Placental epithelial cell (primary cell): ENCODE data around the gene BMX. TPM values are rescaled to one million over a fixed set of nuclear protein-coding genes. Genes with fewer than 3 reads are reported as not detected.

Source experiments
- total RNA-seq: library from RNA; depleted of rRNA; stranded (reverse); fragments of >200 nt; gene quantifications from 2 replicates; pipeline ENCODE4 v1.2.3, GENCODE V29; 2012

The BMX gene
- not detected in 2 replicates for total RNA-seq

GRCh38 chrX:15500497-15500966 lies at the start of gene BMX:
Gene BMX (plus strand): TSS chrX:15500807. CDS start chrX:15508354, 7,547 bp downstream.

DNA sequence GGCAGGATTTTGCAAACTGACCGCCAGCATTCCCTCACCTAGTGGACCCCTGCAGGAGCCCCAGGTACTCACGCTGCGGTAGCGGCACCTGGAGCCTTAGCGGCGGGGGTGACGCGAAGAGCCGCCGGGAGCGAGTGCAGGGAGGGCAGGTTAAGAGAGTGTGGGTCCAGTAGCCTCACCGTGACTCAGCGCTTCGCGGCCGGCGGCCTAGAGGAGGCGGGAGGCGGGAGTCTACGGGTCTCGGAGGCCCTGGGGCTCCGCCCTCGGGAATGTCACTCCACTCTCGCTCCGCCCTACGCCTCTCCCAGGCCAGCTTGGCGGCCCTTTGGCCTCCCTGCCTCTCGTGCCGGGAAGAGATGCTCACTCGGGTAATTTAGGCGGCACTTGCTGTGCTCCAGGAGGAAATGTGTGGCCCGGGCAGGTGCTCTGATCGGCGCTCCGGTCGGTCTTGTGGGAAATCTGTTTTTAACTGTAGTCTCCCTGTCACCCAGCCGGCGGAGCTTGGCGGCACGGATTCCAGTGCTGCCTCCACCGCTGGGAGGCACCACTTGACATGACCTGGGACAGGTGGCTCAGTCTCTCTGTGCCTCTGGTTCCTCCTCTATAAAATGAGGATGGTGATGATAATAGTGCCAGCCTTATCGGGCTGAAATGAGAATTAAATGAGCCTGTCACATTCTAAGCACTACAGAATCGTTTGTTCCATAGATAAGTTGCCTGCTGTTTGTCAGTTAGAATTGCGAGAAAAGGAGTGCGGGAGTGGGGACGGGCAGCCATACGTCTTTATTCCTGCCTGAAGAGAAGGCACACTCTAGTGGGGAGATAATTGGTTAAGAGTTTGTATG lies 7.3 kb upstream of the BMX start, which contains the start of gene PIR:
TSS of gene PIR (minus strand) at position 216 of the 845 bp plus-strand sequence. CDS start 2,076 bp downstream, outside the sequence.

GRCh38 chrX:15600745-15601144 lies 100.1 kb downstream of the BMX start, which contains the start of gene ACE2:
Gene ACE2 (minus strand): TSS chrX:15600960. CDS start chrX:15600911, 49 bp downstream.

Other genes starting within 250 kb of the BMX start
- 0.65 and 2.0 TPM in 2 replicates for gene ASB9, start 230.7 kb upstream of the BMX start, total RNA-seq
- gene ASB11, start 185.2 kb upstream of the BMX start, total RNA-seq, result not detected in 2 replicates
- gene PIGA, start 165.3 kb upstream of the BMX start, total RNA-seq, result 19.2 and 21.9 TPM in 2 replicates
- under 0.01 TPM in 1 of 2 replicates, not detected in the other for gene VEGFD, start 116.4 kb upstream of the BMX start, total RNA-seq
- gene PIR, start 7.5 kb upstream of the BMX start, total RNA-seq, result 2.0 and 2.5 TPM in 2 replicates
- gene ACE2, start 100.2 kb downstream of the BMX start, total RNA-seq, result 0.11 and 0.39 TPM in 2 replicates
- 0.43 and 0.79 TPM in 2 replicates for gene CLTRN, start 164.0 kb downstream of the BMX start, total RNA-seq
- gene CA5B, start 237.5 kb downstream of the BMX start, total RNA-seq, result 9.2 and 13.0 TPM in 2 replicates